Fibroblast of the aortic adventitia (primary cell): ENCODE data around the gene IL7R. TPM values are rescaled to one million over a fixed set of nuclear protein-coding genes. Genes with fewer than 3 reads are reported as not detected.

Experiments
- DNase-seq: peaks from one replicate; pipeline ENCODE4 v3.0.0-alpha.2; 2010; ENCODE audit warnings: low read depth
- H3K4me3 ChIP-seq: 2 replicates; pipeline ENCODE4 v1.5.1; 2011; ENCODE audit warnings: low read depth, mild to moderate bottlenecking, control low read depth, low read length, moderate library complexity
- CTCF ChIP-seq: IDR thresholded peaks from 2 replicates; pipeline ENCODE4 v1.5.1; 2011; ENCODE audit warnings: mild to moderate bottlenecking, low read length, control low read depth, inconsistent platforms; ENCODE audit not compliant: insufficient read depth
- total RNA-seq: library from RNA; depleted of rRNA; stranded (reverse); fragments of >200 nt; gene quantifications from 2 replicates; pipeline ENCODE4 v1.2.3, GENCODE V29; 2012; ENCODE audit warnings: low replicate concordance

Gene IL7R
- total RNA-seq, 1 donor, result 0.90 TPM

DNA sequence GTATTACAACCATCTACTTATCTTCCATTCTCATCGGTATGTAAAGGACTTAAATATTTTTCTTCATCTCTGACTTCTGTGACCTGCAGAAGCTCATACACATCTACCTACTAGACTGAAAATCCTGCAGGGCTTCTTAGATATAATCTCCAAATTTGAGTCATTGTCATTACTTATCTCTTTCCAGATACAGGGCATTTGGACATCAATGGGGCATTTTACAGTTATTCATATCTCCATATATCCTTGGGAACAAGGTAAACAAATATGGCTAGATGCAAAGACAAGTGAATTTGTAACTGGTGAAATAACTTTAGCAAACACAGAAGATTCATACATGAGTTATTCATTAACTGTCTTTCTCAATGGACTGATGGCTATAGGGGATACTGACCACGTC lies 37.7 kb upstream of the IL7R start:
- TF ChIP-seq CTCF, result no peak
- no peak for DNase-seq

GRCh38 chr5:35819668-35820067 lies 37.0 kb upstream of the IL7R start:
- no peak for DNase-seq
- no peak for TF ChIP-seq CTCF
- H3K4me3 ChIP-seq, result no peak overlapping the region

More for the DNA sequence above, 37.7 kb upstream of the IL7R start:
- H3K4me3 ChIP-seq, result no peak overlapping the region

DNA sequence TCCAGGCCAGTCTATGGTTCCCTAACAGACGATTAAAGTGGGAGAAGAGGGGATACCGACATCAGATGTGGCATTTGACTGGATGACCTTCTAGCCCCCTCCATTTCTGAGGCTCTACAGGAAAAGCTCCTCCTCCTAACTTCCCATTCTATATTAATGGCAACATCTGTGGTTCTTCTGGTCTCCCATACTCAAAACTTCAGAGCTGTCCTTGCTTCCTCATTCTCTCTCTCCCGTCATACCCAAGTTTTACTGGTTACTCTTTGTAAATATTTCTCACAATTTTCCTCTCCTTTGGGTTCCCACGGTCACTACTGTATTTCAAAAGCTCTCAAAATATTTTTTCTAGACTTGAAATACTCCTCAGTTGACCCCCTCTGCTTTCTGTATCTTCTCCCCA lies 36.0 kb upstream of the IL7R start:
- no peak for TF ChIP-seq CTCF
- H3K4me3 ChIP-seq, result no peak overlapping the region

GRCh38 chr5:35821513-35821912 lies 35.2 kb upstream of the IL7R start:
- DNase-seq, result no peak
- TF ChIP-seq CTCF, result no peak
- H3K4me3 ChIP-seq, result no peak overlapping the region

More for the DNA sequence above, 36.0 kb upstream of the IL7R start:
- no peak for DNase-seq

GRCh38 chr5:35822511-35822910 lies 34.2 kb upstream of the IL7R start:
- H3K4me3 ChIP-seq, result no peak overlapping the region
- no peak for DNase-seq
- no peak for TF ChIP-seq CTCF

GRCh38 chr5:35823347-35824098 lies 33.2 kb upstream of the IL7R start:
- H3K4me3 ChIP-seq, result no peak overlapping the region
- DNase-seq, result no peak
- no peak for TF ChIP-seq CTCF

GRCh38 chr5:35826056-35826455 lies 30.6 kb upstream of the IL7R start:
- DNase-seq, result no peak
- TF ChIP-seq CTCF, result no peak
- H3K4me3 ChIP-seq, result no peak overlapping the region
